ENCODE measurements around the gene GGT7.
"Not testable (repeated sequence)": the region's sequence is repeated elsewhere in the genome, so short reads cannot be mapped to it uniquely, and the experiment has no call there.

Gene GGT7

DNA sequence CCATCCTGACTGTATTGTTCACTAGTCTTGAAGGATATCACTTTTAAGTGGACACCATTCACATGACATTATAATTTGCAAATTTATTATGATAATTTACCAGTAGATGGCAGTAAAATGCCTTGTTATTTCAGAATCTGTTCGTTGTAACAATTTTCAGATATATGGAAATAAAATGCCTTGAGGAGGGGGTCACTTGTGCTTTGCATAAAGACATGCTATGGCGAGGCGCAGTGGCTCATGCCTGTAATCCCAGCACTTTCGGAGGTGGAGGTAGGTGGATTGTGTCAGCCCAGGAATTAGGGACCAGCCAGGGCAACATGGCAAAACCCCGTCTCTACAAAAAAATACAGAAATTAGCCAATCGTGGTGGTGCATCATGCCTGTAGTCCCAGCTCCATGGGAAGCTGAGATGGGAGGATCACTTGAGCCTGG, 38.2 kb downstream of the GGT7 start:
- FAIRE-seq: no peak

DNA sequence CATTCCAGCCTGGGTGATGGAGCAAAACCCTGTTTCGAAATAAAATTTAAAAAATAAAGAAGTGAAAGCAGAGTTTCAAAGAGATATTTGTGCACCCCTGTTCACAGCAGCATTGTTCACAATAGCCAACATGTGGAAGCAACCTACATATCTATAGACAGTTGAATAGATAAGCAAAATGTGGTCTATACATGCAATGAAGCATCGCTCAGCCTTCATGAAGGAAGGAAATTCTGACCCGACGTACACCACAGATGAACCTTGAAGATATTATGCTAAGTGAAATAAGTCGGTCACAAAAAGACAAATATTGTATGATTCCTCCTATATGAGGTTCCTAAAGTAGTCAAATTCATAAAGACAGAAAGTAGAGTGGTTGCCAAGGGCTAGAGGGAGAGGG, 40.7 kb downstream of the GGT7 start:
- no peak for FAIRE-seq

DNA sequence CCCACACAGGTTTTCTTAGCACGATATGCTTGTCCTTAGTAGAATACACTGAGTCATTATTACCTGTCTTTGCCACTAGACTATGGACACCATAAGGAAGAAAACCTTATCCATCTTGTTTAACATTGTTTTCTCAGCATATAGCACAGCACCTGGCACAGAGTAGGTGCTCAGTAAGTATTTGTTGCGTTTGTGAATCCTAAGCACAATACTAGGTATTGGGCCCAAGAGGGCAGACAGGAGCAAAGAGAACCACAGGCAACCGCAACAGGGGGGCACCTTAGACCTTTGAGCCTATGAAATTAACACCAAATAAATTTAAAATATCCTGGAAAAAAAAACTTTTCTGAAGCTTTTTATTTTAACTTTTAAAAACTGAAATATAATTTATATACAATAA, 43.5 kb downstream of the GGT7 start:
- no peak for FAIRE-seq

DNA sequence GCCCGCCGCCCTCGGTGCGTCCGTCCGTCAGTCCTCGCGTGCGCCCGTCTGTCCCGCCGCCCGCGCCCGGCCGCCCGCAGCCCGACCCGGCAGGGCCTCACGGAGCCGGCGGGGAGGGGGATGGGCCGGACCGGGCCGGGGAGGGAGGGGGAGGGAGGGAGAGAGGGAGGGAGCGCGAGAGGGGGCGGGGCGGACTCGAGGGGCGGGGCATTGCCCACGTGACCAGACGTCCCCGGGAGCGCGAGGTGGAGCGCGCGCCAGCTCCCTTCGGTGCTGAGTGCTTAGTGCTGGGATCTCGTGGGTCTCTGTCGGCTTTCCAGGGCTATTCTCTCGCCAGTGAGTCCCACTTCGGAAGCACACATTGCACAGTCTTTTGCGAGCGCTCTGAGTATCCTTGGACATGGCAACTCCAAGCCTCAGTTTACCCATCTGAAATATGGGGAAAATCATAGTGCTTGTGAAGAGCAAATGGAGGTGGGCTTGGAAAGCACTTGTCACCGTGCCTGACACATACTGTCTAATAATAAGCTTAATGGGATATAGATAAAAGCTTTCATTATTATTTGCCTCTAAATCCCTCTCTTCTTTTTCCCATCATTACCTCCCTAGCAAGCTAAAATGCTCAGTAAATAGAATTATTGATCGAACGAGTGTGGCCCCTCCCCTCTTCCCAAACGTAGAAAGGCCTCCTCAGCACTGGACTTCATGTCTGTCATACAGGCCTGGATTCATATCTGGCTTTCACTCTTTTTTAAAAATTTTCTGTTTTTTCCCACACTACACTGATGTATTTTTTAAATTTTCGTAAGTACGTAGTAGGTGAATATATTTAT, 46.9 kb downstream of the GGT7 start, which contains the start of gene NCOA6:
Gene NCOA6, minus strand, starts transcription at position 122 of the 833 bp plus-strand sequence. CDS start 43,296 bp downstream, outside the sequence.
- no peak for FAIRE-seq

DNA sequence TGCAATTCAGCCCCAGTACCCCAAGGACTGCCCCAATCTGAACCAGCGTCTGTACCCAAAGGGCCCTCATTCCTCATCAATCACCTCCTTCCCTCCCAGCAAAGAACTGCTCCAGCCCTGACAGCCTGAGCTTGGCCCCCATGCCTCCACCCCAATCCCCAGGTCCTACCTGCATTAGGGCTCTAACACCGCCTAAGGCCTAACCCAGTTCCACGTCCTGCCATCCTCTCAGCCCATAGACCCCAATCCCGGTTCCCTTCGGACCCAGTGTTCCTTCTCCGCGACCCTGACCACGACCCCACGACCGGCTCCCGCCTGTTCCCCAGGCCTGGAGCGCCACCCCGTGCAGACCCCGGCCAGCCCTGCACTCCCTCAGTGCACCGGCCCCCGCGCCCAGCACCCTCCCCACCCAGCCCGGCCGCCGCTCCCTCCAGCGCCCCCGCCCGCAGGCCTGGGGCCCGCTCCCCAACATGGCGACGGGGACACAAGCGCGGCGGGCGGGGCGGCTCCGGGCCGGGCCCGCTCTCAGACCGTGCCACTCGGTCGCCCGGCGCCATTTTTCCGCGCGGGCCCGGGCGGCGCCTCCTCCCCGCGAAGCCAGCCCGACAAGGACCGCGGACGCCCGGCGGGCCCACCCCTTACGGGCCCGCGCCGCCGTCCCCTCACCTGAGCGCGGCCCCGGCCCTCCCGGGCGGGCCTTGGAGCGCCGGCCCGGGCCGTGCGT, 47.7 kb downstream of the GGT7 start:
- FAIRE-seq: no peak

DNA sequence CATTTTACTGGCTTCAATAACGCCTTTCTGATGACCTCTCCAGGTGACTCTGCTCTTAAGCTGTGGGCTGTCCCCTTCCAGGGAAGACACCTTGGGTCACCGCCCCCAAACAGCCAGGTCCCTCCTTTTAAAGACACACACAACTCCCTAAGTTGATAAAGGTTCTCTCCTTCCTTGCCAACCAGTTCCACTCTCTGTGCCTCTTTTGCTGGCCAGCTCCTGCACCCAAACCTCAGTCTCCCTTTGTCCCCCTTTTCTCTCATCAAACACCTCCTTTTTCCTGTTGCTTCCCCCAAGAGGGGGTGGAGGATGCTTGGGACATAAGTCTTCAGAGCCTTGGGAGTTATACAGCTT, 48.2 kb downstream of the GGT7 start:
- FAIRE-seq: no peak

DNA sequence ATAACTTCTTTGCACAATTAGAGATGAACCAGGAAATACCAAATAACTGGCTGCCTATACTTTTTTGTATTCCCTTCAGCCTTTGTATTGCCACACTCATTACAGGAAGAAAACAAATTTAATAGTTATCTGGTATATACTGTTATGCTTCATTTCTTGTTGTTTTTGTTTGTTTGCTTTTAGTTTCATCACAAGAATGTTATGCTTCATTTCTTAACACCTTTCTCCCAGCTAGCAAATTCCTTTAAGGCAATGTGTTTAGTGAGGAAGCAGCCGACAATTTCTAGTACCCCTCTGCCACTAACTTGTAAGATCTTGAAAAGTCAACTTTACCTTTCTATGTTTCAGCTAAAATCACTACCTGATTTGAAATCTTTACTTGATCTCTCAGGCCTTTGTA, 48.6 kb downstream of the GGT7 start:
- no peak for FAIRE-seq

DNA sequence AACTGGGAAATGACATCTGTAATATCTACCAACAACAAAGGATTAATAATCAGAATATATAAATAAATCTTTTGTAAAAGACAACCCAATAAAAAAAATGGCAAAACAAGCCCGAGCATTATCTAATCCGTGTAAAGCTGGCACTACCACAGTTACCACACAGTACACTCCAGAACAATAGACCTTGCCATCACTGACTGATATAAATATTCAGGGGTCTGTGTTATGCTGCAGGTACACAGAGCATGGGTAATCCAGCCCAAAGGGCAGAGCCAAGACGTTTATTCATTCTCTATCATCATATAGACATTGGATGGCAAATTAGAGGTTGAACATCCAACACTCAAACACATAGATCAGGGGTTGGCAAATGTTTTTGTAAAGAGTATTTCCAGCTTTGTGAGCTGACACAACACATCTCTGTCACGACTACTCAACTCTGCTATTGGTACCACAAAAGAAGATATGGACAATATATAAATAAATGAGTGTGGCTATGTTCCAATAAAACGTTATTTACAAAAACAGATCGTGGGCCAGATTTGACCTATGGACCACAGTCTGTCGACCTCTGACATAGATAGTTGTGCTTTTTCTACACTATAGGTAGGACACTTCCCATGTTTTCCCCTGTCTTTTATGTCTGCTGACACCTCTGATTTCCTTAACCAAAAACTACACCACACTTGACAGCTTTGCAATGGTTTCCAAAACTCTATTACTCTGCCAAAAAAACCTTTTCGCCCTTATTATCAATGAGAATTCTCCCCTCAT, 51.7 kb downstream of the GGT7 start:
- FAIRE-seq: no peak

DNA sequence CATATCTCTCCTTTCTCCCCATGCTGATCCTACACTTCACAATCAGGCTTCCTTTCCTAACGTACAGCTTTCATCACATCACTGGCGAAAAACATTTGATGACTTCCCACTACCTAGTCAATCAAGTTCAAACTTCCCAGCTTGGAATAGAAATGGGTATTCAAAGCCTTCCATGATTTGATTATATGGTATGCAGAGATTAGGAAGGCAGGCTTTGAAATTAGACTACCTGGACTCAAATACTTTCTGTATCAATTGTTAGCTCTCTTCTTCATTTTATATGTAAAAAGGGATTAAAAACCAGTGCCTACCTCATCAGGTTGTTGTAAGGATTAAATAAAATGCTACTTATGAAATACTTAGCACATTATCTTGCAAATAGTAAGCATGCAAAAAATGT, 54.9 kb downstream of the GGT7 start:
- no peak for FAIRE-seq

DNA sequence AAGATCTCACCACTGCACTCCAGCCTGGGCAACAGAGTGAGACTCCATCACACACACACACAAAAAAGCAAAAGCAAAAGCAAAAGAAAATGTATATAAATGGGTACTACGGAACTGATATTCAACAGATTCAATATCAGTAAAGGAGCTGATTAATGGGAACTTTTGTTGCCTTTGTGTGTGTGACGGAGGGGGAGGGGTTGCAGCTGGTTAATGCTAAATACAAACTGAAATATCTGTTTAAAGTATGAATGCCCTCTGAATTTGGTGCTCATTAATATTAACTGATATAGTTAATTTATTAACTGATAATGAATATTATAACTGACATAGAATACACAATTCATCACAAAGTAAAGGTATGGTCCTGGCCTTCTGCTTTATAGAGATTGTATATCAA, 55.6 kb downstream of the GGT7 start:
- FAIRE-seq: no peak

DNA sequence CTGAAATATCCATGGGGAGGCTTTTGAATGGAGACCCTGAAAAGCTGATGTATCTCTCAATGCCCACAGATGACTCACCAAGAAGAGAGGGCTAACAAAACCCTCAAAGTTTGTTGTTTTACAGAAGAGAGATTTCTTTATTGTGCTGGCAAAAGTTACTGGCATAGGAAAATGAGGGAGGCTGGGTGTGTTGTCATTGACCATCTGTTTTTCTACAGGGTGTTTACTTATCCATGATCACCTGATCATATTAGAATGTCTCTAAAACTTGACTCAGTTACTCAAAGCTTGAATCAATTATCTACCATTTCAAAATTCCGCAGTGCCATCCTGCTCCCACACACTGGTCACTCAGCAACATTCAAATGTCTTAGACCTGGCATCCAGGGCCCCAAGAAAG, 57.0 kb downstream of the GGT7 start:
- no peak for FAIRE-seq

DNA sequence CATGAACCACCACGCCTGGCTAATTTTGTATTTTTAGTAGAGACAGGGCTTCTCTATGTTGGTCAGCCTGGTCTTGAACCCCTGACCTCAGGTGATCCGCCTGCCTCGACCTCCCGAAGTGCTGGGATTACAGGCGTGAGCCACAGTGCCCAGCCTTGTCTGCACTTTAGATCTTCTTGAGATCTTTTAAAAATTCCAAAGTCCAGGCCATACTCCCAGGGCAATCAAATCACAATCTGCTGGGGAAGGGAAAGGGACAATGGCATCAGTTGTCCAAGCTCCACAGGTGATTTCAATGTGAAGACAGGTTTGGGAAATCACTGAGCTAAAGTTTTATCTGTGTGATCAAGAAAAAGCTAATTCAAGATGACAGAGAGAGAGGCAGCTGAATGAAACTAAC, 64.1 kb downstream of the GGT7 start:
- FAIRE-seq: no peak

DNA sequence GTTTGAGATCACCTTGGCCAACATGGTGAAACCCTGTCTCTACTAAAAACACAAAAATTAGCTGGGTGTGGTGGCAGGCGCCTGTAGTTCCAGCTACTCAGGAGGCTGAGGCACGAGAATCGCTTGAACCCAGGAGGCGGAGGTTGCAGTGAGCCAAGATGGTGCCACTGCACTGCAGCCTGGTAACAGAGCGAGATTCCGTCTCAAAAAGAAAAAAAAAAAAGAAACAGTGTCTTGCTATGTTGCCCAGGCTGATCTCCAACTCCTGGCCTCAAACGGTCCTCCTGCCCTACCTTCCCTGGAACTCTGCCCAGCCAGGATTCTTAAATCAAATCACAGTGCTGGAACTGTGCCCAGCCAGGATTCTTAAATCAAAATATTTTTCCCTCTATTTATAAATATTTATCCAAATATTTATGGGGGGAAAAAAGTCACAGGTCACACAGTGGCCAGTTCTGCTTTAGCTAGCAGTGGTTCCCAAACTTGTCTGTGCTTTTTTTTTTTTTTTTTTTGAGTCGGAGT, 64.7 kb downstream of the GGT7 start:
- not testable (repeated sequence) for FAIRE-seq

DNA sequence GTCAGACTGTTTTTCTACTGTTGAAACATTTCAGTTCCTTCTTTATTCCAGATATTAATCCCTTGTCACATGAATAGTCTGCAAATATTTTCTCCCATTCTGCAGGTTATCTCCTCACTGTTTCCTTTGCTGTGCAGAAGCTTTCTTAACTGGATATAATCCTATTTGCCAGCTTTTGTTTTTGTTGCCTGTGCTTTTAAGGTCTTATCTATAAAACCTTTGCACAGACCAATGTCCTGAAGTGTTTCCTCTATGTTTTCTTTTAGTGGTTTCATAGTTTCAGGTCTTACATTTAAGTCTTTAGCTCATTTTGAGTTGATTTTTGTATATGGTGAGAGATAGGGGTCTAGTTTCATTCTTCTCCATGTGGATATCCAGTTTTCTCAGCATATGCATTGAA, 66.4 kb downstream of the GGT7 start:
- no peak for FAIRE-seq

DNA sequence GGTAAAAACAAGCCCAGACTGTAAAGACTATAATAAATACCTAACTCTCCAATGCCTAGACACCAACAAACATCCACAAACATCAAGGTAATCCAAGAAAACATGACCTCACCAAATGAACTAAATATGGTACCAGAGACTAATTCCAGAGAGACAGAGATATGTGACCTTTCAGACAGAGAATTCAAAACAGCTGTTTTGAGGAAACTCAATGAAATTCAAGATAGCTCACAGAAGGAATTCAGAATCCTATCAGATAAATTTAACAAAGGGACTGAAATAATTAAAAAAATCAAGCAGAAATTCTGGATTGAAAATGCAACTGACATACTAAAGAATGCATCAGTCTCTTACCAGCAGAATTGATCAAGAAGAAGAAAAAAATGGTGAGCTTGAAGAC, 73.8 kb downstream of the GGT7 start:
- no peak for FAIRE-seq

DNA sequence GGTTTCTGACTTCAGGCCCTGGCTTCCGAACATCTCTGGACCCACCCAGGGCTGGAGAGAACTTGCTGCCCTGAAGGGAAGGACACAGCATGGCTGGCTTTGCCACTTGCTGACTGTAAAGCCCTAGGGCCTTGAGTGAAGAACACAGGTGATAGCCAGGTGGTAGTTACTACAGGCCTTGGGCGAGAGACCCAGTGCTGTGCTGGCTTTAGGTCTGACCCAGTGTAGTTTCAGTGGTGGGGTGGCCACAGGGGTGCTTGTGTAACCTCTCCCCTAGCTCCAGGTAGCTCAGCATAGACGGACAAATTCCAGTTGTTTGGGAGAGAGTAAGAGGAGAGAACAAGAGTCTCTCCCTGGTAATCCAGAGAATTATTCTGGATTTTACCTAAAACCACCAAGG, 74.3 kb downstream of the GGT7 start:
- FAIRE-seq: no peak

DNA sequence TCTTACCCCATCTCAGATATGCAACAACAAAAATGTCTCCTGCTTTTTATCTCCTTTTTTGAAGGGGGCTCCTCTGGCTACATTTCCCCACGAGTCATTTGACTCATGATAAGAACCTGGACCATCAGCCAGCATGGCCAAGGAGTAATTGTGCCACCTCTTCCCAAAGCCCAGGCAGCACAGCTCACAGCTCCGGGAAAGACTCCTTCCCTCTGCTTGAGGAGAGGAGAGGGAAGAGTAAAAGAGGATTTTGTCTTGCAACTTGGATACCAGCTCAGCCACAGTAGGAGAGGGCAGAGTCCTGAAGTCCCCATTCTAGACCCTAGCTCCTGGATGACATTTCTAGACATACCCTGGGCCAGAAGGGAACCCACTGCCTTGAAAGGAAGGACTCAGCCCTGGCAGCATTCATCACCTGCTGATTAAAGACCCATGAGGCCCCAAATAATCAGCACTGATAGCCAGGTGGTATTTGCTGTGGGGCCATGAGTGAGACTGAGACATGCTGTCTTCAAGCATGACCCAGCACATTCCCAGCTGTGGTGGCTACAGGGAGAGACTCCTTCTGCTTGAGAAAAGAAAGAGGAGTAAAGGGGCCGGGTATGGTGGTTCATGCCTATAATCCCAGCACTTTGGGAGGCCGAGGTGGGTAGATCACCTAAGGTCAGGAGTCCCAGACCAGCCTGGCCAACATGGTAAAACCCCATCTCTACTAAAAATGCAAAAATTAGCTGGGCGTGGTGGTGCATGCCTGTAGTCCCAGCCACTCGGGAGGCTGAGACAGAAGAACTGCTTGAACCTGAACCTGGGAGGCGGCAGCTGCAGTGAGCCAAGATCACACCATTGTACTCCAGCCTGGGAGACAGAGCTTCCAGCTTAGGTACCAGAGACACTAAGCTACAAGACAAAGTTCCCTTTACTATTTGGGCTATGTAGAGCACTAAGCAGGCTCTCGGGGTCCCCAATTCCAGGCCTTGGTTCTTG, 75.4 kb downstream of the GGT7 start:
- no peak for FAIRE-seq
